ENCODE data around the gene RPS10.

The RPS10 gene

GRCh38 chr6:34386316-34387137, 39.3 kb downstream of the RPS10 start:
- Histone ChIP-seq H3K4me3 (no peak overlapping the region), H3K9me3 (ENCODE audit: low read depth, low read length) (no peaks in the 10 kb centered on the region), H3K27ac (no peak overlapping the region), H3K36me3 (ENCODE audit: insufficient read depth, low read length) (0 out of 2 replicates have a peak, but pooled peaks cover 3% of the 10 kb centered on the region), H3K9ac (ENCODE audit: insufficient read length) (no peak overlapping the region)
- TF ChIP-seq POLR2AphosphoS5 (IDR thresholded peaks at IDR 0.05; ENCODE audit: borderline replicate concordance, low read depth, low read length) = no peak
- no peak for TF ChIP-seq FOXP2 (optimal IDR thresholded peaks at IDR 0.05; ENCODE audit: control extremely low read depth, extremely low read length, insufficient read depth)
- no peak for TF ChIP-seq EZH2 (IDR thresholded peaks at IDR 0.05)
- DNase-seq (ENCODE audit: low read depth, low spot score) = no peak

GRCh38 chr6:34385793-34386195, 40.1 kb downstream of the RPS10 start:
- Histone ChIP-seq H3K36me3 (ENCODE audit: insufficient read depth, low read length) (0 out of 2 replicates have a peak, but pooled peaks cover 3% of the 10 kb centered on the region), H3K9ac (ENCODE audit: insufficient read length) (no peak overlapping the region), H3K9me3 (ENCODE audit: low read depth, low read length) (no peaks in the 10 kb centered on the region), H3K27ac (no peak overlapping the region), H3K4me3 (no peak overlapping the region)
- TF ChIP-seq EZH2 (IDR thresholded peaks at IDR 0.05) (no peak), FOXP2 (optimal IDR thresholded peaks at IDR 0.05; ENCODE audit: control extremely low read depth, extremely low read length, insufficient read depth) (no peak), POLR2AphosphoS5 (IDR thresholded peaks at IDR 0.05; ENCODE audit: borderline replicate concordance, low read depth, low read length) (no peak)
- DNase-seq (ENCODE audit: low read depth, low spot score) = no peak

GRCh38 chr6:34384321-34385153, 41.3 kb downstream of the RPS10 start:
- H3K36me3 ChIP-seq (ENCODE audit: insufficient read depth, low read length) = peaks cover 3% of the 10 kb centered on the region; the same call in 1 of the 2 replicates
- TF ChIP-seq FOXP2 (optimal IDR thresholded peaks at IDR 0.05; ENCODE audit: control extremely low read depth, extremely low read length, insufficient read depth) (no peak), EZH2 (IDR thresholded peaks at IDR 0.05) (no peak), POLR2AphosphoS5 (IDR thresholded peaks at IDR 0.05; ENCODE audit: borderline replicate concordance, low read depth, low read length) (no peak)
- H3K9me3 ChIP-seq (ENCODE audit: low read depth, low read length) = no peaks in the 10 kb centered on the region
- DNase-seq (ENCODE audit: low read depth, low spot score) = no peak
- H3K4me3 ChIP-seq = no peak overlapping the region
- no peak overlapping the region for H3K9ac ChIP-seq (ENCODE audit: insufficient read length)
- H3K27ac ChIP-seq = peak overlapping the region; percentile 20

- Histone ChIP-seq H3K27ac (peak overlapping the region; percentile 20), H3K4me3 (no peak overlapping the region), H3K36me3 (ENCODE audit: insufficient read depth, low read length) (peaks cover 3% of the 10 kb centered on the region; the same call in 1 of the 2 replicates), H3K9ac (ENCODE audit: insufficient read length) (no peak overlapping the region), H3K9me3 (ENCODE audit: low read depth, low read length) (no peaks in the 10 kb centered on the region)
- no peak for DNase-seq (ENCODE audit: low read depth, low spot score)
- TF ChIP-seq FOXP2 (optimal IDR thresholded peaks at IDR 0.05; ENCODE audit: control extremely low read depth, extremely low read length, insufficient read depth) (no peak), POLR2AphosphoS5 (IDR thresholded peaks at IDR 0.05; ENCODE audit: borderline replicate concordance, low read depth, low read length) (no peak), EZH2 (IDR thresholded peaks at IDR 0.05) (no peak)
Measured at GRCh38 chr6:34383656-34384320, 42.1 kb downstream of the RPS10 start.

- no peak for DNase-seq (ENCODE audit: low read depth, low spot score)
- Histone ChIP-seq H3K9ac (ENCODE audit: insufficient read length) (no peak overlapping the region), H3K36me3 (ENCODE audit: insufficient read depth, low read length) (peaks cover 3% of the 10 kb centered on the region; the same call in 1 of the 2 replicates), H3K4me3 (no peak overlapping the region), H3K9me3 (ENCODE audit: low read depth, low read length) (no peaks in the 10 kb centered on the region), H3K27ac (peak overlapping the region; percentile 20; the same call in 1 of the 2 replicates)
- TF ChIP-seq POLR2AphosphoS5 (IDR thresholded peaks at IDR 0.05; ENCODE audit: borderline replicate concordance, low read depth, low read length) (no peak), EZH2 (IDR thresholded peaks at IDR 0.05) (no peak), FOXP2 (optimal IDR thresholded peaks at IDR 0.05; ENCODE audit: control extremely low read depth, extremely low read length, insufficient read depth) (no peak)
Measured at GRCh38 chr6:34383161-34383631, 42.7 kb downstream of the RPS10 start.

GRCh38 chr6:34381081-34381480, 44.8 kb downstream of the RPS10 start:
- Histone ChIP-seq H3K9me3 (ENCODE audit: low read depth, low read length) (no peaks in the 10 kb centered on the region), H3K27ac (no peak overlapping the region), H3K9ac (ENCODE audit: insufficient read length) (no peak overlapping the region), H3K36me3 (ENCODE audit: insufficient read depth, low read length) (no peaks in the 10 kb centered on the region; the same call in 1 of the 2 replicates), H3K4me3 (no peak overlapping the region)
- no peak for DNase-seq (ENCODE audit: low read depth, low spot score)
- TF ChIP-seq FOXP2 (optimal IDR thresholded peaks at IDR 0.05; ENCODE audit: control extremely low read depth, extremely low read length, insufficient read depth) = no peak
- no peak for TF ChIP-seq POLR2AphosphoS5 (IDR thresholded peaks at IDR 0.05; ENCODE audit: borderline replicate concordance, low read depth, low read length)
- TF ChIP-seq EZH2 (IDR thresholded peaks at IDR 0.05) = no peak

GRCh38 chr6:34378470-34378869, 47.4 kb downstream of the RPS10 start:
- Histone ChIP-seq H3K4me3 (no peak overlapping the region), H3K27ac (no peak overlapping the region), H3K9me3 (ENCODE audit: low read depth, low read length) (no peaks in the 10 kb centered on the region), H3K9ac (ENCODE audit: insufficient read length) (no peak overlapping the region), H3K36me3 (ENCODE audit: insufficient read depth, low read length) (no peaks in the 10 kb centered on the region; the same call in 1 of the 2 replicates)
- no peak for TF ChIP-seq POLR2AphosphoS5 (IDR thresholded peaks at IDR 0.05; ENCODE audit: borderline replicate concordance, low read depth, low read length)
- no peak for TF ChIP-seq EZH2 (IDR thresholded peaks at IDR 0.05)
- TF ChIP-seq FOXP2 (optimal IDR thresholded peaks at IDR 0.05; ENCODE audit: control extremely low read depth, extremely low read length, insufficient read depth) = no peak
- no peak for DNase-seq (ENCODE audit: low read depth, low spot score)
